NCI-H2171 (cell line): ENCODE results near the gene SEBOX.

Experiments
- DNase-seq: peaks from one replicate; lab custom pipeline; 2025; lab: John Stamatoyannopoulos, UW

Gene SEBOX

GRCh38 chr17:28364665-28365363 is at the start of gene SEBOX:
TSS of gene SEBOX (minus strand) at chr17:28365199. CDS start at chr17:28365151, 48 bp downstream.
- no peak for DNase-seq

GRCh38 chr17:28413804-28414203 is 48.8 kb upstream of the SEBOX start:
- DNase-seq = no peak

GRCh38 chr17:28412099-28412498 is 47.1 kb upstream of the SEBOX start:
- DNase-seq = no peak

- no peak for DNase-seq
Observed at GRCh38 chr17:28407974-28408306, 42.9 kb upstream of the SEBOX start.

- peak; percentile 54 for DNase-seq
Observed at GRCh38 chr17:28407130-28407973, 42.4 kb upstream of the SEBOX start.

GRCh38 chr17:28406473-28406814 is 41.4 kb upstream of the SEBOX start:
- peak; percentile 41 for DNase-seq

- DNase-seq = peak; percentile 46
Observed at GRCh38 chr17:28405632-28406472, 40.9 kb upstream of the SEBOX start, which contains the start of gene SLC46A1. TSS of gene SLC46A1 (minus strand) at chr17:28406212. CDS start at chr17:28406114, 98 bp downstream.

- DNase-seq = no peak
Observed at GRCh38 chr17:28404812-28405570, 40.0 kb upstream of the SEBOX start.

- no peak for DNase-seq
Observed at GRCh38 chr17:28404461-28404811, 39.4 kb upstream of the SEBOX start.

GRCh38 chr17:28404007-28404406 is 39.0 kb upstream of the SEBOX start:
- no peak for DNase-seq

GRCh38 chr17:28402844-28403243 is 37.8 kb upstream of the SEBOX start:
- no peak for DNase-seq

GRCh38 chr17:28402224-28402630 is 37.2 kb upstream of the SEBOX start:
- DNase-seq = no peak

GRCh38 chr17:28399808-28400207 is 34.8 kb upstream of the SEBOX start:
- no peak for DNase-seq

- DNase-seq = no peak
Observed at GRCh38 chr17:28398280-28398981, 33.4 kb upstream of the SEBOX start.

GRCh38 chr17:28397687-28398279 is 32.8 kb upstream of the SEBOX start:
- no peak for DNase-seq

- DNase-seq = no peak
Observed at GRCh38 chr17:28397275-28397674, 32.3 kb upstream of the SEBOX start.

GRCh38 chr17:28396635-28397239 is 31.7 kb upstream of the SEBOX start:
- DNase-seq = no peak

- no peak for DNase-seq
Observed at GRCh38 chr17:28395968-28396367, 31.0 kb upstream of the SEBOX start.

- no peak for DNase-seq
Observed at GRCh38 chr17:28395426-28395825, 30.4 kb upstream of the SEBOX start.

GRCh38 chr17:28394337-28395116 is 29.5 kb upstream of the SEBOX start:
- no peak for DNase-seq
